IPS DF 6.9 (cell line): ENCODE data around the gene RFPL4AL1.
"Not testable (repeated sequence)": the region's sequence is repeated elsewhere in the genome, so short reads cannot be mapped to it uniquely, and the experiment has no call there.

Experiments
- DNase-seq: peaks from one replicate; pipeline ENCODE4 v3.0.0-alpha.2; 2013; ENCODE audit warnings: low read depth, low spot score
- H3K27ac ChIP-seq: one replicate; pipeline ENCODE4 v1.5.1; 2013; ENCODE audit warnings: low read length, control low read depth
- H3K27me3 ChIP-seq: 2 replicates; pipeline ENCODE4 v1.6.1; 2013; ENCODE audit warnings: mild to moderate bottlenecking, low read length; ENCODE audit not compliant: control insufficient read depth, insufficient read depth
- H3K36me3 ChIP-seq: 2 replicates; pipeline ENCODE4 v1.6.1; 2013; ENCODE audit warnings: low read length; ENCODE audit not compliant: control insufficient read depth, insufficient read depth
- H3K4me1 ChIP-seq: 2 replicates; pipeline ENCODE4 v1.6.1; 2013; ENCODE audit warnings: low read length; ENCODE audit not compliant: control insufficient read depth, insufficient read depth
- H3K4me3 ChIP-seq: 2 replicates; pipeline ENCODE4 v1.5.1; 2013; ENCODE audit warnings: mild to moderate bottlenecking, low read length
- H3K9me3 ChIP-seq: 2 replicates; pipeline ENCODE4 v1.6.1; 2013; ENCODE audit warnings: low read length, inconsistent platforms; ENCODE audit not compliant: control insufficient read depth, insufficient read depth
- WGBS: extraction: QIAGEN DNeasy Blood & Tissue Kit; methylation state at CpG from one replicate; pipeline ENCODE4 v1.1.7; 2013; ENCODE audit warnings: mixed read lengths, missing lambda C conversion rate; ENCODE audit not compliant: insufficient read length, insufficient coverage; 5-methylcytosine and 5-hydroxymethylcytosine counted together

Gene RFPL4AL1

DNA sequence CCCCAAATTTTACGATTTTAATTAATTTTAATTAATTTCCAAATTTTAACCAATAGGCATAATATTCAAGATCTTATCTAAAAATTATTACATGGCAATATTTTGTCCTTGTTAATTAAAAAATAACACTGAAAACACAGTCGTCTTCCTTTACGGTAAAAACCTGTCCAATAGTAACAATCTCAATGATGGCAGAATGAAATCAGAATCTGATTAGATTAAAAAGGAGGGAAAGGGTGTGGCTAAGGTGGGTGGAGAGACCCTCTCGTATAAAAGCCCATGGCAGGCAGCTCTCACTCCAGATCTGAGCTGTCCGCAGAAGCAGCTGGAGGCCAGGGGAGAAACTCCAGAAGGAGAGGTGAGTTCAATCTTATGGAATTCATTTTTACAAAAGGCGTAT is at the start of gene RFPL4AL1:
RFPL4AL1 (plus strand) TSS at position 301 of the 400 bp plus-strand sequence. CDS start 2,687 bp downstream, outside the sequence.
- no CpG with 5 or more reads among the region's 6 CpGs for WGBS
- not testable (repeated sequence) for H3K4me1 ChIP-seq, DNase-seq, H3K27ac ChIP-seq, H3K4me3 ChIP-seq, H3K9me3 ChIP-seq, H3K36me3 ChIP-seq, H3K27me3 ChIP-seq

DNA sequence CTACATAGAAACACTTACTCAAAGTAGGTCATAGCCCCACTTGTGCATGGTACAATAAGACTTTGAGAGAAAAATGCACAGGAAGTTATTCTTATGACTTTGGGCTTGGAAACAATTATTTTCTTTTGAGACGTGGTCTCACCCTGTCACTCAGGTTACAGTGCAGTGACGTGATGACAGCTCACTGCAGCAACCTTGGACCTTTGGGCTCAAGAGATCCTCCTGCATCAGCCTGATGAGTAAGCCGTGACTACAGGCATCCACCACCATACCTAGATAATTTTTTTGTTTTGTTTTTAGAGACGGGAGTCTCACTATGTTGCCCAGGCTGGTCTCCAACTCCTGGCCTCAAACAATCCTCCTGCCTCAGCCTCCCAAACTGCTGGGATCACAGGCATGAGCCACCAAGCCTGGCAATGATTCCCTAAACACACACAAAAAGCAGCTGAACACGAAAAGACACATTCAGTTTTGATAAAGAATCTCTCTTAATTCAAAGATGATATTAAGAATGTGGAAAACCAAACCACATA is 48.6 kb upstream of the RFPL4AL1 start:
- WGBS = no CpG with 5 or more reads among the region's 5 CpGs
- H3K4me3 ChIP-seq = no peak overlapping the region
- H3K9me3 ChIP-seq = peaks cover 2% of the 10 kb centered on the region
- H3K27me3 ChIP-seq = no peaks in the 10 kb centered on the region
- no peaks in the 10 kb centered on the region for H3K4me1 ChIP-seq
- H3K27ac ChIP-seq = no peak overlapping the region
- no peak for DNase-seq
- no peaks in the 10 kb centered on the region for H3K36me3 ChIP-seq

DNA sequence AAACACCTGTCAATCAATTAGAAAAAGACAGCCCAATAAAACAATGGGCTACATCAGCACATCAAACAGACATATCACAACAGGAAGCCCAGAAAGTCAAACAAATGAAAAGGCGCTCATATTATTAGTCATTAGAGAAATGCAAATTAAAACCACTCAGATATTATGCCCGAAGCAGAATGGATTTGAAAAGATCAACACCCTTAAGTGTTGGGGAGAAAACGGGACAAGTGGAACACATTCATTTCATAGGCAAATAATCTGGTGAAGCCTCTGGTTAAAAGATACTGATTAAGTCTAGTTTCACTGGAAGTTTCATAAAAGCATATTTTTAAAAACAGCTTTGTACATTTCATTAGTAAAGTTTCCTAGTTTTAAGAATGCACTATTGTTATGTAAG is 48.1 kb upstream of the RFPL4AL1 start:
- no peak overlapping the region for H3K4me3 ChIP-seq
- H3K9me3 ChIP-seq = peaks cover 2% of the 10 kb centered on the region
- no peaks in the 10 kb centered on the region for H3K27me3 ChIP-seq
- H3K27ac ChIP-seq = no peak overlapping the region
- H3K4me1 ChIP-seq = no peaks in the 10 kb centered on the region
- WGBS = no CpG with 5 or more reads among the region's 3 CpGs
- no peaks in the 10 kb centered on the region for H3K36me3 ChIP-seq
- no peak for DNase-seq

DNA sequence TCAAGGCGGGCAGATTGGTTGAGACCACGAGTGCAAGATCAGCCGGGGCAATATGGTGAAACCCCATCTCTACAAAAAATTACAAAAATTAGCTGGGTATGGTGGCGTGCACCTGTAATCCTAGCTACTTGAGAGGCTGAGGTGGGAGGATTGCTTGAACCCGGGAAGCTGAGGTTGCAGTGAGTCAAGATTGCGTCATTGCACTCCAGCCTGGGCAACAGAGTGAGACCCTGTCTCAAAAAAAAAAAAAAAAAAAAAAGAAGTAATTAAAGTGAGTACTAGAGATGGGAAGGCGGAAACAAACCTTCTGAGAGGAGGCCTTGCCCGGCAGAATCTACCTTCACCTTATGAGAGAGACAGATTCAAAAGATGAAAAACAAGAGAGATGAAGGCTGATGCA is 45.4 kb upstream of the RFPL4AL1 start:
- no peak overlapping the region for H3K27ac ChIP-seq
- peaks cover 3% of the 10 kb centered on the region for H3K9me3 ChIP-seq
- DNase-seq = no peak
- no peaks in the 10 kb centered on the region for H3K36me3 ChIP-seq
- no peak overlapping the region for H3K4me3 ChIP-seq
- WGBS = no CpG with 5 or more reads among the region's 8 CpGs
- H3K27me3 ChIP-seq = no peaks in the 10 kb centered on the region
- no peaks in the 10 kb centered on the region for H3K4me1 ChIP-seq

DNA sequence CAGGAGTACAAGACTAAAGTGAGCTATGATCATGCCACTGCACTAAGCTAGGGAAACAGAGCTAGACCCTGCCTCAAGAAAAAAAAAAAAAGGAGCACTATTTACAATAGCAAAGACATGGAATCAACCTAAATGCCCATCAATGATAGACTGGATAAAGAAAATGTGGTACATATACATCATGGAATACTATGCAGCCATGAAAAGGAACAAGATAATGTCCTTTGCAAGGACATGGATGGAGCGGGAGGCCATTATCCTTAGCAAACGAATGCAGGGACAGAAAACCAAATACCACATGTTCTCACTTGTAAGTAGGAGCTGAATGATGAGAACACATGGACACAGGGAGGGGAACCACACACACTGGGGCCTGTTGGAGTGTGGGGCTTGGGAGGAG is 38.5 kb upstream of the RFPL4AL1 start:
- H3K4me1 ChIP-seq, H3K27ac ChIP-seq, H3K27me3 ChIP-seq, DNase-seq, H3K9me3 ChIP-seq, H3K36me3 ChIP-seq, H3K4me3 ChIP-seq: not testable (repeated sequence)
- no CpG with 5 or more reads among the region's 2 CpGs for WGBS

DNA sequence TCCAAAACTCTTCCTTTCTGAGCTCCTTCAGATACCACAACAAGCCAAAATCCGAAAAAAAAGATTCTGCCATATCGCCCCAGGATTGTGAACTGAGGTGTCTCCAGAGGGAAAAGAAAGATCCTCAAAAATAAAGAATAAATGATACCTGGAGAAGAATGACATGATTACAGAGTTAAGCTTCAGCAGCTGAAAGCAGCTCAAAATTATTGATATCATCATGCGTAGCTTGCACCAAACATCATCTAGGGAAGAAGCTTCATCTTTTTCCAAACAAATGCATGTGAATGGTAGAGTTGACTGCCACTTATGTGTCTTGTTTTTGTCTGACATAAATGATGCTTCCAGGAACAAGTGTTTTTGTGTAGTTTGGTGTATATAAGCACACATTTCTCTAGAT is 30.6 kb upstream of the RFPL4AL1 start, which contains the start of gene NLRP9:
NLRP9 (minus strand) TSS at position 101 of the 400 bp plus-strand sequence; CDS start at position 73, 28 bp downstream.
- no peaks in the 10 kb centered on the region for H3K27me3 ChIP-seq

DNA sequence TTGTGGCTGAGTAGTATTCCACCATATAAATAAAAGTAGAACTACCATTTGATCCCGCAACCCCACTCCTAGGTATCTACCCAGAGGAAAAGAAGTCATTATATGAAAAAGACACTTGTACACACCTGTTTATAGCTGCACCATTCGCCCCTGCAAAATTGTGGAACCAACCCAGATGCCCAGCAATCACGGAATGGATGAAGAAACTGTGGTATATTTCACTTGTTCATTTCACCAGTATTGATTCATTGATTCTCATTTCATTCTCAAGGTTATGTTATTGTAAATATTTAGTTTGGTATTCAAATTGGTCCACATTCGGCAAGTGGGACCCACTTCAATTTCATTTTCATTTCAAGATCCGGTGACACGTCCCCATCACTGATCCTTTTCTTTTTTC is 18.2 kb upstream of the RFPL4AL1 start:
- Histone ChIP-seq H3K9me3 (peaks cover 15% of the 10 kb centered on the region), H3K27me3 (no peaks in the 10 kb centered on the region), H3K4me1 (no peaks in the 10 kb centered on the region), H3K4me3 (no peak overlapping the region), H3K27ac (no peak overlapping the region), H3K36me3 (no peaks in the 10 kb centered on the region)
- no peak for DNase-seq
- no CpG with 5 or more reads among the region's 6 CpGs for WGBS

More for the DNA sequence above, 30.6 kb upstream of the RFPL4AL1 start, which contains the start of gene NLRP9:
- no peak for DNase-seq
- no peaks in the 10 kb centered on the region for H3K4me1 ChIP-seq
- no CpG with 5 or more reads among the region's 3 CpGs for WGBS
- no peak within 1 kb of the TSS for H3K27ac ChIP-seq
- peaks cover 7% of the 10 kb centered on the region for H3K9me3 ChIP-seq
- H3K4me3 ChIP-seq = no peak within 1 kb of the TSS
- H3K36me3 ChIP-seq = no peaks in the 10 kb centered on the region

DNA sequence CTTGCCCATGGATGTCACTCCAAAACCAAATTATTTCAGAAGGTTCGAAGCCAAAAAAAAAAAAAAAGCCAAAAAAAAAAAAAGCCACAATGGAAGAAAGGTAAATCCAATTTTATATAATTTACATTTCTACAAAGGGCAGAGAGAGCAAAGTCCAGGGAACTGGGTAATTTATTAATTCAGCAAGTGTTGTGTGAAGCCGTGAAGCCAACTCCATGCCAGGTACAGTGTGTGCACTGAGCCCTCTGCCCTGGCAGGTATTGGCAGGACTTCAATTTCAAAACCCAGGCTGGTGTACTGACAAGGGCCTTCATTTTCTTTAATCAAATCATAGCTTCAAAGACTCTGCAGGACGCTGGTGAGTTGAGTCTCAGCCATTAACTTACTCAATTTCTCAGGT is 15.5 kb upstream of the RFPL4AL1 start:
- no peak for DNase-seq
- no peaks in the 10 kb centered on the region for H3K4me1 ChIP-seq
- H3K27me3 ChIP-seq = no peaks in the 10 kb centered on the region
- no CpG with 5 or more reads among the region's 3 CpGs for WGBS
- H3K36me3 ChIP-seq = no peaks in the 10 kb centered on the region
- no peak overlapping the region for H3K4me3 ChIP-seq
- peaks cover 6% of the 10 kb centered on the region for H3K9me3 ChIP-seq
- H3K27ac ChIP-seq = no peak overlapping the region

DNA sequence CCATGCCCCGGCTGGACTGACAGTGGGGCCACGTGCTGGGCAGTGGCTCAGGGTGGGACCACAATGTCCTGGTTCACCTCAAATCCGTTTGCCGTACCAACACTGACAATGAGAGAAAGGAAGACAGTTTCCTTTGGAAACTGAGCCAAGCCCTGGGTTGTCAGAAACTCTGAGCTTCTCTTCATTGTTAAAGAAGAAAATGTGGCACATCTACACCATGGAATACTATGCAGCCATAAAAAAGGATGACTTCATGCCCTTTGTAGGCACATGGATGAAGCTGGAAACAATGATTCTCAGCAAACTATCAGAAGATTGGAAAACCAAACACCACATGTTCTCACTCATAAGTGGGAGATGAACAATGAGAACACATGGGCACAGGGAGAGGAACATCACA is 12.1 kb upstream of the RFPL4AL1 start:
- not testable (repeated sequence) for H3K36me3 ChIP-seq, H3K4me3 ChIP-seq, H3K27ac ChIP-seq, H3K27me3 ChIP-seq, H3K4me1 ChIP-seq, DNase-seq, H3K9me3 ChIP-seq
- no CpG with 5 or more reads among the region's 4 CpGs for WGBS

DNA sequence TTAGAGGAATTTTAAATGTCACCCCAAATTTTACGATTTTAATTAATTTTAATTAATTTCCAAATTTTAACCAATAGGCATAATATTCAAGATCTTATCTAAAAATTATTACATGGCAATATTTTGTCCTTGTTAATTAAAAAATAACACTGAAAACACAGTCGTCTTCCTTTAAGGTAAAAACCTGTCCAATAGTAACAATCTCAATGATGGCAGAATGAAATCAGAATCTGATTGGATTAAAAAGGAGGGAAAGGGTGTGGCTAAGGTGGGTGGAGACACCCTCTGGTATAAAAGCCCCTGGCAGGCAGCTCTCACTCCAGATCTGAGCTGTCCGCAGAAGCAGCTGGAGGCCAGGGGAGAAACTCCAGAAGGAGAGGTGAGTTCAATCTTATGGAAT is 10.1 kb upstream of the RFPL4AL1 start, which contains the start of gene RFPL4A:
RFPL4A (plus strand) TSS at position 301 of the 400 bp plus-strand sequence. CDS start 2,704 bp downstream, outside the sequence.
- H3K36me3 ChIP-seq, H3K9me3 ChIP-seq, H3K4me3 ChIP-seq, H3K27me3 ChIP-seq, H3K4me1 ChIP-seq, DNase-seq, H3K27ac ChIP-seq: not testable (repeated sequence)
- no CpG with 5 or more reads among the region's 3 CpGs for WGBS

DNA sequence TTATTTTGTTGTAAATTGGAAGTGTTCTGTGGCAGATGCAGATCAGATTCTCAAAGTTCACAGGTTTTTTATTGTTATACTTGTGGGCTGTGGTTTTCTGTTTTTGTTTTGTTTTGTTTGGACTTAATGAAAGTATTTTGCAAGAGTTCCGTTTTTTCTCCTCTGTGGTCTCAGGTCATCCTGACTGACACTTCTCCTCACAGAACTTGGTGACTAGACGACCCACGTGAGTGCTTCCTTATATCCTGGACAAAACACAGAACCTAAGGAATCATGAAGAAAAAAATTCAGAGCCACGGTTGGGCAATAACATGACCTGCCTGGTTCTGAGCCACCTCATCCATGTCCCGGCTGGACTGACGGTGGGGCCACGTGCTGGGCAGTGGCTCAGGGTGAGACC is 2.5 kb upstream of the RFPL4AL1 start:
- Histone ChIP-seq H3K4me3 (no peak overlapping the region), H3K27ac (no peak overlapping the region), H3K27me3 (no peaks in the 10 kb centered on the region), H3K4me1 (no peaks in the 10 kb centered on the region), H3K36me3 (no peaks in the 10 kb centered on the region), H3K9me3 (no peaks in the 10 kb centered on the region; the same call in 1 of the 2 replicates)
- DNase-seq = no peak
- no CpG with 5 or more reads among the region's 7 CpGs for WGBS
